Activated CD4-positive, CD25-positive, alpha-beta regulatory T cell treated with anti-CD3 and anti-CD28 coated beads, Interleukin-2, amount 50 U/mL, for 24 hours (primary cell): ENCODE measurements around the gene PRDX5.

Source experiments
- ATAC-seq, 2 donors: fragments of 150-1000 bp; cut with Tn5 transposase; one replicate each; pipeline ENCODE4 v1.10.0; 2021; ENCODE audit warnings: mild to moderate bottlenecking in 1 of 2, moderate library complexity in 1 of 2

The PRDX5 gene

GRCh38 chr11:64327993-64328392, 10.1 kb downstream of the PRDX5 start:
- ATAC-seq, result no peak

DNA sequence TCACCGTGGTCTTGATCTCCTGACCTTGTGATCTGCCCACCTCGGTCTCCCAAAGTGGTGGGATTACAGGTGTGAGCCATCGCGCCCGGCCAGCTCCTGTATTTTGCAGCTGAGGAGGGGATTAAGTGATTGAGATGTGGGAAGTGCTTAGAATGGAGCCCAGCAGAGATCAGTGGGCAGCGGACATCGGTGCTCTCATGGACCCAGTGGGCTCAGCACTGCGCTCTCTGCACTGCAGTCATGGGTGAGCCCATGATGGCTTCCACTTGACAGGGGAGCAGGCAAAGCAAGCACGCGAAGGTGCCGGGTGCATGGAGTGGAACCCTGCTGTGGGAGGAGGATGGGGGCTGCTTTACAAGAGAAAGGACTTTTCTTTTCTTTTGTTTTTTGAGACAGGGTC, 13.0 kb downstream of the PRDX5 start:
- ATAC-seq, result no peak

DNA sequence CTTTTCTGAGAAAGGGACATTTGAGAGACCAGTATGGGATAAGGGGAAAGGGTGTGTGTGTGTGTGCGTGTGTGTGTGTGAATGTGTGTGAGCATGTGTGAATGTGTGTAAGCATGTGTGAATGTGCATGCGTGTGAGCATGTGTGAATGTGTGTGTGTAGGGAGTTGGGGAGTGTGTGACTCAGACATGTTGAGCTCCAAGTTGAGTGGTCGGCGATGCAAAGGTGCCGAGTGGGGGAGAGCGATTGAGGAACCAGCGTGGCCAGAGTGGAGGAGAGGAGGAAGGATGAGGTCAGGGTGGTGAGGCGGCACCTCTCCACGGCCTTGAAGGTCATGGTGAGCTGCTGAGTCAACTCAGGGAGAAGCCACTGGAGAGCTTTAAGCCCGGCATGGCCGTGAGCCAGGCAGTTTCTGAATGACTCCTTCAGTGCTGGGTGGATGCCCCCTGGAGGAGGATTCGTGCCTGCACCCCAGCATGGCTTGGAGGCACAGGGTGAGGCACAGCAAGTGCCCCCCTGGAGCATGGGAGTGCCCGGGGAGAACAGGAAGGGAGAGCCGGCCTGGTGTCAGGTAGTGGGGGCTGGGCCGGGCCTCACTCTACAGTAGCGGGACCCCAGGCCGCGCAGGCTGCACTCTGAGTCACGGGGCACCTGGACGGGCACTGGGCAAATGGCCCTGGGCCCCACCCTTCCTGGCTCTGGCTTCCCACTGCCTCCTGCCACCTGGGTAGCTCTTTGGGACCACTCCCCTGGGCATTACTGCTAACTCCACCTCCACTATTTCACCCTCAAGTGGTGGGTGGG, 13.8 kb downstream of the PRDX5 start:
- peak; percentile 78 to 79 for ATAC-seq

- ATAC-seq, result no peak
Observed at GRCh38 chr11:64333556-64333955, 15.6 kb downstream of the PRDX5 start.

DNA sequence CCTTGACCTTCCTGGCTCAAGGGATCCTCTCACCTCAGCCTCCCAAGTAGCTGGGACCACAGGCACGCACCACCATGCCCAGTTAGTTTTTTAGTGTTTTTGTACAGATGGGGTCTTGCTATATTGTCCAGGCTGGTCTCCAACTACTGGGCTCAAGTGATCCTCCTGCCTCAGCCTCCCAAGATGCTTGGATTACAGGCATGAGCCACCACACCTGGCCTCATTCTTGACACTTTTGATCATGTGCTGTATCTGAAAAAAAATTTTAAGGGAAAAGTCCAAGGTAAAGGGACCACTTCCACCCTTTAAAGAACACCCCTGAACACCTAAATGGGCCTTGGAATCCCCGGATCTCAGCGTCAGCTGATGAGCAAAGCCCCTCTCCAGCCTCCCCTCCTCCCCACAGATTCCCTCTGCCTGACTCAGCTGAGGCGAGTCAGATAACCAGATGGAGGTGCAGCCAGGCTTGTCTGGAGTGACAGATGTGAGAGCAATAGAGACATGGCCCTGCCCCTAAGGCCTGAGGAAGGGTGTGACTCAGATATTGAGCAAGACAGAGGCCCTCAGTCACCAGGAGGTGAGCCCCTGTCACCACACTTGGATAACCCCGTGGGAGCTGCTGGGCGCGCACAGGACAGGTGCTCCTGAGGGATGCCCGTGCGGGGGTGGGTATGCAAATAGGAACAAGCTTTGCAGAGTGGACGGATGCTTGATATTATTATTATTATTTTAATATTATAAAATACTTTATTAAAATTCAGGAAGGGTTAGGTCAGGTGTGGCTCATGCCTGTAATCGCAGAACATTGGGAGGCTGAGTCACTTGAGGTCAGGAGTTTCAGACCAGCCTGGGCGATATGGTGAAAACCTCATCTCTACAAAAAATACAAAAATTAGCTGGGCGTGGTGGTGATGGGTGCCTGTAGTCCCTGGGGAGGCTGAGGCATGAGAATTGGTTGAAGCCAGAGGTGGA, 17.1 kb downstream of the PRDX5 start:
- ATAC-seq, result peak; percentile 77 to 78

GRCh38 chr11:64337538-64338249, 19.8 kb downstream of the PRDX5 start:
- no peak for ATAC-seq

DNA sequence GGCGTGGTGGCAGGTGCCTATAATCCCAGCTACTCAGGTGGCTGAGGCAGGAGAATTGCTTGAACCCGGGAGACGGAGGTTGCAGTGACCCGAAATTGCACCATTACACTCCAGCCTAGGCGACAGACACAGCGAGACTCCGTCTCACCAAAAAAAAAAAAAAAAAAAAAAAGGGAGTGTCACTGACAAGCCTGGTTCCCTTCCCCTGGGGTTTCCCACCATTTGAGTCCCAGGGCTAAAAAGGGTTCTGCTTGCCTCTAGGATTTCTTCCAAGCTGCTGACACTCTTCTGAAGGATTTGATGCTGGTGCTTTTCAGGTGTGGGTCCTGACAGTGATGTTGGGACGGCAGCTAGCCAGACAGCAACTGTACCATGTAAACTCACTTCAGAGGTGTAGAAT, 20.8 kb downstream of the PRDX5 start:
- ATAC-seq, result no peak

DNA sequence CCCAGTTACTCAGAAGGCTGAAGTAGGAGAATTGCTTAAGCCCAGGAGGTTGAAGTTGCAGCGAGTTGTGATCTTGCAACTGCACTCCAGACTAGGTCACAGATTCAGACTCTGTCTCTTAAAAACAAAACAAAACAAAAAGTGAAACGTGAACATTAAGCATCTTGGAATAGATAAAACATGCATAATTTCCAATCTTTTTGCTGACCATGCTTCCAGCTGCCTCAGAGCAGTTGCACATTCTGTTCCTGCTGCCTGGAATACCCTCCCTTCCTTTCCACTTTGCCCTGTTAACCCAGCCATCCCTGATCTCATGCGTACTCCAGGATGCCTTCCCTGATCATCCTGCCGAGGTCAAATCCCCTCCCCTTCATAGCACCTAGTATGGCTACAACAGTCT, 21.4 kb downstream of the PRDX5 start:
- ATAC-seq, result no peak

GRCh38 chr11:64339754-64340408, 22.0 kb downstream of the PRDX5 start, which contains the start of gene CCDC88B:
CCDC88B (plus strand) TSS chr11:64340204; CDS start chr11:64340267, 63 bp downstream.
- peak; percentile 83 for ATAC-seq

DNA sequence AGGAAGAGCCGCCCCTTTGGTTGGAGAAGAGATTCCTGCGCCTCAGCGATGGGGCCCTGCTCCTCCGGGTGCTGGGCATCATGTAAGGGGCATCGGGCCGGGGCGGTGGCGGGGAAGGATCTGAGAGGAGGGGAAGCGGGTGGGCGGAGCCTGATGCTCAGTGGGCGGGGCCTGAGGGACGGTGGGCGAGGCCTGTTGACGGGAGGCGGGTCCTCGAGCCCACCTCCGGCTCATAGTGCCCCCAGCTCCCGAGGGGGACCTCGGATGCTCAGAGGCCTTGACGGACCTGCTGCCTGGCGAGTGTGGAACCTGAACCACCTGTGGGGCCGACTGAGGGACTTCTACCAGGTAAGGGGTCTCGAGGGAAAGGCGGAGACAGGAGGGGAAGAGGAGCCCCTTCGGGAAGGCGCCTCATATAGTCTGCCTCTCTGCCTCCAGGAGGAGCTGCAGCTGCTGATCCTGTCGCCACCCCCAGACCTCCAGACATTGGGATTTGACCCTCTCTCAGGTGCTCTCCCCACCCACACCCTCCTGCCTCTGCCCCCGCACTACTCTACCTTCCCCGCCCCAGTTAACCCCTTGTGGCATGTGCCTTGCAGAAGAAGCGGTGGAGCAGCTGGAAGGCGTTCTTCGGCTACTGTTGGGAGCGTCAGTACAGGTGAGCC, 22.9 kb downstream of the PRDX5 start:
- peak; percentile 28 to 52 for ATAC-seq

DNA sequence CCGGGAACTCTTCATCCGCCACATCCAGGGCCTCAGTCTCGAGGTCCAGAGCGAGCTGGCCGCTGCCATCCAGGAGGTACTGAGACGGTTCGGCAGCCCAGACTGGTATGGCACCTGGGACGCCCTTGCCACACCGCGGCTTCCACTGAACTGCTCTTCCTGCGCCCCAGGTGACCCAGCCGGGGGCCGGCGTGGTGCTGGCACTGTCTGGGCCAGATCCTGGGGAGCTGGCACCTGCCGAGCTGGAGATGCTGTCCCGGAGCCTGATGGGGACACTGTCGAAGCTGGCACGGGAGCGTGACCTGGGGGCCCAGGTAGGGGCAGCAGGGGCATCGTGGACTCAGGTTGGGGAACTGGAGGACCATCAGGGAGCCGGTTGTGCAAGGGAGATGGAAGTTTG, 23.5 kb downstream of the PRDX5 start:
- ATAC-seq, result no peak

- peak; percentile 74 to 75 for ATAC-seq
Observed at GRCh38 chr11:64341851-64342791, 24.2 kb downstream of the PRDX5 start.

- no peak for ATAC-seq
Observed at GRCh38 chr11:64342869-64343745, 25.2 kb downstream of the PRDX5 start.

- no peak for ATAC-seq
Observed at GRCh38 chr11:64343767-64344559, 26.0 kb downstream of the PRDX5 start.

DNA sequence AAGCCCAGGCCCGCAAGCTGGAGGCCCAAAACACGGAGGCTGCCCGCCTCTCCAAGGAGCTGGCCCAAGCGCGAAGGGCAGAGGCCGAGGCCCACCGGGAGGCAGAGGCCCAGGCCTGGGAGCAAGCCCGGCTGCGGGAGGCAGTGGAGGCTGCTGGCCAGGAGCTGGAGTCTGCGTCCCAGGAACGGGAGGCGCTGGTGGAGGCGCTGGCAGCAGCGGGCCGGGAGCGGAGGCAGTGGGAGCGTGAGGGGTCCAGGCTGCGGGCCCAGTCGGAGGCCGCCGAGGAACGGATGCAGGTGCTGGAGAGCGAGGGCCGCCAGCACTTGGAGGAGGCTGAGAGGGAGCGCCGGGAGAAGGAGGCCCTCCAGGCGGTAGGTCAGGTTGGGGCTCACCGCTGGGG, 26.9 kb downstream of the PRDX5 start:
- ATAC-seq, result no peak

GRCh38 chr11:64347193-64347867, 29.4 kb downstream of the PRDX5 start:
- no peak for ATAC-seq

- no peak for ATAC-seq
Observed at GRCh38 chr11:64348383-64349024, 30.6 kb downstream of the PRDX5 start.

- ATAC-seq, result no peak
Observed at GRCh38 chr11:64349025-64349387, 31.1 kb downstream of the PRDX5 start.
